Pancreas (tissue), 10 donors: ENCODE data around the gene PRR20G. TPM values are rescaled to one million over a fixed set of nuclear protein-coding genes. Genes with fewer than 3 reads are reported as not detected.

ENCODE experiments used
- ATAC-seq, 4 donors: fragments of 200-7000 bp; cut with Tn5 transposase; one replicate each; pipeline versions ENCODE4 v1.8.0 to v1.9.1; 2020; ENCODE audit warnings: mild to moderate bottlenecking in 4 of 4, moderate library complexity in 4 of 4
- DNase-seq, 6 donors: peaks; one replicate each; pipeline ENCODE4 v3.0.0-alpha.2; 2020
- FAIRE-seq: peaks from 2 replicates; lab custom pipeline; 2012; peaks lifted over from hg19 to GRCh38; lab: Jason Lieb, UNC
- H3K27ac ChIP-seq, 4 donors: fragments of 200-600 bp; sonication (generic); 1 replicate in 3 of 4; 2 replicates in 1 of 4; pipeline versions ENCODE4 v1.5.0 to v1.8.0; 2020
- H3K27me3 ChIP-seq, 4 donors: fragments of 200-600 bp; one replicate each; pipeline ENCODE4 v1.8.0; 2021
- H3K36me3 ChIP-seq, 3 donors: fragments of 200-600 bp; sonication (generic) in 1 of 3; one replicate each; pipeline versions ENCODE4 v1.5.0 to v1.8.0; 2020 to 2021
- H3K4me1 ChIP-seq, 3 donors: fragments of 200-600 bp; one replicate each; pipeline ENCODE4 v1.8.0; 2021
- H3K4me3 ChIP-seq, 4 donors: fragments of 200-600 bp; sonication (generic) in 2 of 4; one replicate each; pipeline versions ENCODE4 v1.5.0 to v1.8.0; 2020 to 2021
- H3K9me3 ChIP-seq, 4 donors: fragments of 200-600 bp; one replicate each; pipeline ENCODE4 v1.8.0; 2021
- WGBS, 2 donors: extraction: QIAGEN DNeasy Blood & Tissue Kit; methylation state at CpG; one replicate each; pipeline ENCODE4 v1.1.7; 2013; 5-methylcytosine and 5-hydroxymethylcytosine counted together
- intact Hi-C, 3 donors: fragments of 100-400 bp; cut with DNase I; formaldehyde crosslinking; loops; one replicate each; pipeline versions ENCODE4 v1.11.1 to v1.14.2; 2022
- polyA plus RNA-seq, 2 donors: library from polyadenylated mRNA; stranded (reverse); fragments of 200-250 nt; gene quantifications; one replicate each; pipeline ENCODE4 v1.2.3, GENCODE V29; 2013
- total RNA-seq, 6 donors: library from RNA; stranded (reverse); fragmentation: NEBNext Ultra II Directional in 4 of 6; extraction: Animal tissue kit (Norgen Biotek cat#: 25700) in 4 of 6; gene quantifications; one replicate each; pipeline versions ENCODE4 v1.2.1 to v1.2.4, GENCODE V29; 2021 to 2023
- TF ChIP-seq, protein P1 (sequence below), 4 donors: fragments of 200-600 bp; sonication (generic) in 3 of 4; IDR thresholded peaks; one replicate each; pipeline versions ENCODE4 v1.5.0 to v1.8.0; 2021; ENCODE audit warnings: antibody characterized with exemption in 4 of 4
- donor health status: healthy with polysubstance abuse.
- donor health status: DM: no; HTN: no; CAD: no; lungs with moderate emphysema.
- donor health status: DM: no; HTN: no; CAD: no.
- donor health status: control.
- donor health status: control.
- donor health status: Bipolar disorder and iron deficiency.
- donor health status: DM: yes; HTN: yes; CAD: no.
- donor health status: DM: no; HTN: no; CAD: no.
- donor health status: DM: no; HTN: no; CAD: no.
- donor health status: DM: yes; HTN: yes; CAD: no.

The PRR20G gene
- total and polyA plus RNA-seq, 8 donors = not detected

DNA sequence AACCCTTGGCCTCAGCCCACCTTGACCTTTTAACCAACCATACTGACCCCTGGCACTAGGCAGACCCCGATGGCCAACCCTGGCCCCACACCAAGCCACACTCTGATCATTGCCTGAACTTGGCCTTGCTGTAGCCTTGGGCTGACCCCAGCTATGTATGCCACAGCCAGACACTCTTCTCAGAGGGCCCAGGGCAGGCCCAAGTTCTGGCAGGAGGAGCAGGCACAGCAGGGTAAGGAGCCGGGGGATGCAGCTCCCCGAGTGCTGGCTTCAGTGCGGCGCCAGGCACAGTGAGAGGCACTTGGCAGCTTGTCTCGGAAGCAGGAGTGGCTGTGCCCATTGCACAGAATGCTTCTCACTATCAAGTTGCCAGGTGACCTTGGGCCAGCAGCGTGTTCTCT lies 22.3 kb downstream of the PRR20G start:
- DNase-seq (peak in 1 of 6 donors; percentile 37), FAIRE-seq (no peak), ATAC-seq (no peak)
- WGBS, 2 donors = 77 to 83% methylated on average over 7 of the region's 7 CpGs
- Histone ChIP-seq H3K27ac (no peak overlapping the region), H3K4me1 (no peaks in the 10 kb centered on the region), H3K4me3 (no peak overlapping the region), H3K36me3 (no peaks in the 10 kb centered on the region), H3K9me3 (no peaks in the 10 kb centered on the region), H3K27me3 (no peaks in the 10 kb centered on the region)
- TF ChIP-seq, protein P1, sequence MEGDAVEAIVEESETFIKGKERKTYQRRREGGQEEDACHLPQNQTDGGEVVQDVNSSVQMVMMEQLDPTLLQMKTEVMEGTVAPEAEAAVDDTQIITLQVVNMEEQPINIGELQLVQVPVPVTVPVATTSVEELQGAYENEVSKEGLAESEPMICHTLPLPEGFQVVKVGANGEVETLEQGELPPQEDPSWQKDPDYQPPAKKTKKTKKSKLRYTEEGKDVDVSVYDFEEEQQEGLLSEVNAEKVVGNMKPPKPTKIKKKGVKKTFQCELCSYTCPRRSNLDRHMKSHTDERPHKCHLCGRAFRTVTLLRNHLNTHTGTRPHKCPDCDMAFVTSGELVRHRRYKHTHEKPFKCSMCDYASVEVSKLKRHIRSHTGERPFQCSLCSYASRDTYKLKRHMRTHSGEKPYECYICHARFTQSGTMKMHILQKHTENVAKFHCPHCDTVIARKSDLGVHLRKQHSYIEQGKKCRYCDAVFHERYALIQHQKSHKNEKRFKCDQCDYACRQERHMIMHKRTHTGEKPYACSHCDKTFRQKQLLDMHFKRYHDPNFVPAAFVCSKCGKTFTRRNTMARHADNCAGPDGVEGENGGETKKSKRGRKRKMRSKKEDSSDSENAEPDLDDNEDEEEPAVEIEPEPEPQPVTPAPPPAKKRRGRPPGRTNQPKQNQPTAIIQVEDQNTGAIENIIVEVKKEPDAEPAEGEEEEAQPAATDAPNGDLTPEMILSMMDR (IDR thresholded peaks at IDR 0.05) = no peak
- intact Hi-C loops = no loop called here

DNA sequence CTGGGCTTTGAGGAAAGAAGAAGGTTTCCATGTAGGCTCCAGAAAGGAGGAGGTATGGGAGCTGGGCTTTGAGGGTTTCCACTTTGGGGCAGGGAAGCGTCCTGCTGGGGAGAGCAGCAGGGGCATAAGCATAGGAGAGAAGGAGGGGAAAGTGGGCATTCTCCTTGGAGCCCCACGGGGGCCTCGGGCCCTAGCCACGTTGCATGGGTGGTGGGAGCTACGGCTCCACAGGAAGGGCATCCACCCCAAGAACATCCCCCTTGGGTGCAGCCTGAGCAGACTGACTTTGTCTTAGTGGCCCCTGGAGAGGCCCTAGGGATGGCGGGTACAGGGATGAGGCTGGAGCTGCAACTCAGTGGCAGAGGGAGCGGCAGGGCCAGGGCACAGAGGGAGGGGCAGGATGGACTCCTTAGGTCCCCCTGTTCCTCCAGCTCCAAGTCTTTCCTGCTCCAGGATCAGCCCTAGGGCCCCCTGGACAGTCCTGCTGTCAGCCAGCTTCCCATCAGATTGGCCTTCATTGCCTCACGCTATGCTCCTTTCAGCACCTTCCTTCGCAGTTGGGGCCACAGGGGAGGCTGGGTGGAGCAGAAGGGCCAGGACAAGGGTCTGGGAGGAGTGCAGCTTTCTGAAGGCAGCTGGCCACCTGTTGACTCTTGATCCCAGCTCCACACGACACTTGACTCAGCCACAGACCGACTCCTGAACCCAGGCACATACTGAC lies 22.9 kb downstream of the PRR20G start:
- 78 to 84% methylated on average over 10 to 11 of the region's 11 CpGs for WGBS, 2 donors
- TF ChIP-seq, protein P1 (IDR thresholded peaks at IDR 0.05) = no peak
- no peak for FAIRE-seq
- H3K4me3 ChIP-seq = no peak overlapping the region
- H3K27me3 ChIP-seq = no peaks in the 10 kb centered on the region
- no peaks in the 10 kb centered on the region for H3K9me3 ChIP-seq
- no peak for ATAC-seq
- intact Hi-C loops = no loop called here
- no peaks in the 10 kb centered on the region for H3K36me3 ChIP-seq
- no peak overlapping the region for H3K27ac ChIP-seq
- peak in 1 of 6 donors; percentile 24 for DNase-seq
- no peaks in the 10 kb centered on the region for H3K4me1 ChIP-seq

DNA sequence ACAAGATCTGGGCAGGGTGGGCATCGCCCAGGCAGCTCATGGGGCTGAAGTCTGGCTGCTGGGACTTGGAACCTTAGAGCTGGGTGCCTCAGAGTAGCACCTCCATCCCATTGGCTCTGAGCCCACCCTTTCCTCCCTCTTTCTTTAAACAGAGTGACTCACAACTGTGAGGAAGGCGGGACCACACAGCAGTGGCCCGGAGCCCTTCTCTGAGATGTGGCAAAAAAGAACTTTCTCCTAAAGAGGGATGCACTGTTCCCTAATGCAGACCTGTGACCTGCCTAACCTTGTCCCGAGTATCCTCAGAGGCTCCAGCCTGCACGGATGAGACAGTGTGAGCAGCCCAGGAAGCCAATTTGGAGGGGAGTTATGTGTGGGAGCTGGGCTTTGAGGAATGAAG lies 23.6 kb downstream of the PRR20G start:
- no peaks in the 10 kb centered on the region for H3K4me1 ChIP-seq
- no peaks in the 10 kb centered on the region for H3K9me3 ChIP-seq
- no peaks in the 10 kb centered on the region for H3K27me3 ChIP-seq
- no peaks in the 10 kb centered on the region for H3K36me3 ChIP-seq
- intact Hi-C loops = no loop called here
- no peak for FAIRE-seq
- H3K4me3 ChIP-seq = no peak overlapping the region
- WGBS, 2 donors = 57 to 65% methylated on average over 5 of the region's 5 CpGs
- TF ChIP-seq, protein P1 (IDR thresholded peaks at IDR 0.05) = no peak
- H3K27ac ChIP-seq = no peak overlapping the region
- ATAC-seq = no peak
- no peak for DNase-seq

DNA sequence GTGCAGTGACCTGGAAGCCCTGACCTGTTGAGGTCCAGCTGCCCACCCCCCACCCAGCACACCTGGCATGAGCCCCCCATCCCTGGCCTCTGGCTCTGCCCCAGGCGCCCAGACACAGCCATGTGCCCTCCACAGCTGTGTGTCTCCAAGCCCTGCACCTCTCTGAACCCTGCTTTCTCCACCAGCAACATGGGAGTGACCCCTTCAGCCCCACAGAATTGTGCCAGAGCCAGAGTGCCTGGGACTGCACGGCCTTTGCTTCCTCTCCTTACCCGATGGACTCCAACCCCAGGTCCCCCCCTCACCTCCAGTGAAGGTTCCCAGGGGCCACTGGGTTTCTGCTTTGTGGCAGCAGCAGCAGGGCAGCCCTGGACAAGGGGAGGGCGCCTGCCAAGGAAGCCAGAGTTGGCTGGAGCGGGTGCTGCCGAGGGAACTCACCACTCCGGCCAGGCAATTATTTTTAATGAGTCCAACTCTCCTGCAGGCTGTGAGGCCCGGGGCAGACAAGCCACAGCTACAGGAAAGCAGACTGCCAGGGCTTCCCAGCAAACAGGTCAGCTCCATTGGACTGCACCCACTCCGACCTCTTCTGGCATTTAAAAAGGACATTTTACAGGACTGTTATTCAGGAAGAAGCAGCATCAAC lies 24.1 kb downstream of the PRR20G start:
- Histone ChIP-seq H3K9me3 (no peaks in the 10 kb centered on the region), H3K4me3 (no peak overlapping the region), H3K36me3 (no peaks in the 10 kb centered on the region), H3K27ac (no peak overlapping the region), H3K4me1 (no peaks in the 10 kb centered on the region), H3K27me3 (no peaks in the 10 kb centered on the region)
- WGBS, 2 donors = 57 to 65% methylated on average over 9 of the region's 9 CpGs
- peak in 1 of 6 donors; percentile 36 for DNase-seq
- TF ChIP-seq, protein P1 (IDR thresholded peaks at IDR 0.05) = no peak
- intact Hi-C loops = no loop called here
- no peak for FAIRE-seq
- ATAC-seq = no peak

DNA sequence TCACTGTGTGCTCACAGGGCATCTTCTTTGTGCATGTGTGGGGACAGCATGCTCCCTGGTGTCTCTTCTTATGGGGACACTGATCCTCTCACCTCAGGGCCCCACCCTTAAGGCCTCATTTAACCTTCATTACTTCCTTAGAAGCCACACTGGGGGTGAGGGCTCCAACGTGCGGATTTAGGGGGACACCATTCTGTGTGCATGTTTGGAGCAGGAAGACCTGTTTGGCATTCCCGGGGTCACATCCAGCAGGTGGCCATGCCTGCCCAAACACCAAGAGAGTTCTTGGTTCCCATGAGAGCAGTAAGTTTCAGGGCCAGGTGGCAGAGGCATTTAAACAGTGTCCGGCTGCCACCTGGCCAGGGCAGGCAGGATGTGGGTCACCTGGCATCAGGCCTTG lies 24.8 kb downstream of the PRR20G start:
- no peaks in the 10 kb centered on the region for H3K36me3 ChIP-seq
- no peaks in the 10 kb centered on the region for H3K9me3 ChIP-seq
- H3K27me3 ChIP-seq = no peaks in the 10 kb centered on the region
- TF ChIP-seq, protein P1 (IDR thresholded peaks at IDR 0.05) = no peak
- no peak for DNase-seq
- intact Hi-C loops = no loop called here
- H3K27ac ChIP-seq = no peak overlapping the region
- WGBS, 2 donors = 76 to 81% methylated on average over 4 of the region's 4 CpGs
- H3K4me1 ChIP-seq = no peaks in the 10 kb centered on the region
- no peak for FAIRE-seq
- no peak overlapping the region for H3K4me3 ChIP-seq
- ATAC-seq = no peak
